Measurements from ENCODE around the gene YIF1B. TPM values are rescaled to one million over a fixed set of nuclear protein-coding genes. Genes with fewer than 3 reads are reported as not detected.
"Not testable (repeated sequence)": the region's sequence is repeated elsewhere in the genome, so short reads cannot be mapped to it uniquely, and the experiment has no call there.

The YIF1B gene, protein sequence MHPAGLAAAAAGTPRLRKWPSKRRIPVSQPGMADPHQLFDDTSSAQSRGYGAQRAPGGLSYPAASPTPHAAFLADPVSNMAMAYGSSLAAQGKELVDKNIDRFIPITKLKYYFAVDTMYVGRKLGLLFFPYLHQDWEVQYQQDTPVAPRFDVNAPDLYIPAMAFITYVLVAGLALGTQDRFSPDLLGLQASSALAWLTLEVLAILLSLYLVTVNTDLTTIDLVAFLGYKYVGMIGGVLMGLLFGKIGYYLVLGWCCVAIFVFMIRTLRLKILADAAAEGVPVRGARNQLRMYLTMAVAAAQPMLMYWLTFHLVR
- polyA plus RNA-seq (2013, experiment 1 of 2): 67.9 TPM
- polyA plus RNA-seq (2013, experiment 2 of 2): 67.6 TPM

DNA sequence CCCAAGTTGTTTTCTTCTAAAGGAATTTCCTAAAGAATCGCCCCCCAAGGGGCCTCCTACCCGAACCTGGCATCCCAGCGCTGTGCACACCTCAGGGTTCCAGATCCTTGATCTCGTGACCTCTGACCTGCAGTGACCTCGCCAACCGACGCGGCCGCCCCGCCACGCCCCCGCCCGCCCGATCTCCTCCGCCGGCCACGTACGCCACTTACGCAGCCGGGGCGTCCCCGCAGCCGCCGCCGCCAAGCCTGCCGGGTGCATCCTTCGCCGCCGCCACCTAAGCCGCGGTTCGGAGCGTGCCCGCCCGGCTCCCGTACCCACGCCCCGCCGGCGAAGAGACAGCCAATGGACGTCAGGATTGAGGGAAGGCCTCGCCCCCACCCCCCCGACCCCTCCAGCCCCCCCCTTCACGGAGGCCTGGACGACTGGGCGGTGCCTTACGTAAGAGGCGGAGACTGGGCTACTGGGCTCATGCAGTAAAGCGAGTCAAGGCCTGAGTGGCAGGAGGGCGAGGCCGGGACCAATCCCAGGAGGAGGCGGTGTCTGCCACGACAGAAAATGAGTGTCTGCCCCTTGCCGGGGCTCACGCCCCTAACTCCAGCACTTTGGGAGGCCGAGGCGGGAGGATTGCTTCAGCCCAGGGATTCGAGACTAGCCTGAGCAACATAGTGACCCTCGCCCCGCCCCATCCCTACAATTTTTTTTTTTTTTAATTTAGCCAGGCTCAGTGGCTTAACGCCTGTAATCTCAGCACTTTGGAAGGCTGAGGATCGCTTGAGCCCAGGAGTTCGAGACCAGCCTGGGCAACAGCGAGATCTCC lies at the start of gene YIF1B:
YIF1B (minus strand) TSS at position 291 of the 820 bp plus-strand sequence; CDS start at position 261, 30 bp downstream.
- H3K9me3 ChIP-seq (replicated peaks in 1 of 2; ENCODE audit: control insufficient read depth in 2 of 2, insufficient read depth in 1 of 2, low read depth in 1 of 2, low read length in 2 of 2): peaks cover 0 to 3% of the 10 kb centered on the region in 2 donors
- H3K4ac ChIP-seq (ENCODE audit: low read length): peak within 1 kb of the TSS; percentile 8
- H3K18ac ChIP-seq (ENCODE audit: low read length): peak within 1 kb of the TSS; percentile 77
- H3K14ac ChIP-seq (ENCODE audit: low read length): no peak within 1 kb of the TSS
- H4K8ac ChIP-seq (ENCODE audit: low read depth, low read length): no peak within 1 kb of the TSS
- peaks cover 2 to 10% of the 10 kb centered on the region in 2 donors for H3K4me1 ChIP-seq (ENCODE audit: control insufficient read depth in 2 of 2, insufficient read depth in 1 of 2, low read depth in 1 of 2, low read length in 2 of 2)
- no peak within 1 kb of the TSS for H2BK120ac ChIP-seq (ENCODE audit: low read depth, low read length)
- no peaks in the 10 kb centered on the region for H3K36me3 ChIP-seq (replicated peaks in 1 of 2; ENCODE audit: control insufficient read depth in 2 of 2, insufficient read depth in 2 of 2, low read length in 2 of 2)
- WGBS, 2 donors (ENCODE audit: extremely low coverage in 2 of 2, insufficient read length in 2 of 2, insufficient replicate concordance in 1 of 2): no CpG with 5 or more reads among the region's 64 CpGs
- H4K91ac ChIP-seq (ENCODE audit: low read depth, low read length, poor library complexity): no peak within 1 kb of the TSS
- H3K79me1 ChIP-seq (ENCODE audit: low read depth, low read length): no peaks in the 10 kb centered on the region
- DNase-seq (ENCODE audit: low spot score): peak; percentile 95
- H3K27me3 ChIP-seq (ENCODE audit: control insufficient read depth in 3 of 3, insufficient read depth in 3 of 3, low read depth in 1 of 3, low read length in 3 of 3): peaks cover 12 to 42% (median 32%) of the 10 kb centered on the region in 3 experiments
- peak within 1 kb of the TSS; percentile 10 for H3K23ac ChIP-seq (ENCODE audit: low read depth, low read length, poor library complexity)
- peak within 1 kb of the TSS; percentile 25 for H2BK15ac ChIP-seq (ENCODE audit: low read length)
- H2AK5ac ChIP-seq (ENCODE audit: low read depth, low read length): no peak within 1 kb of the TSS
- no peak within 1 kb of the TSS for H2BK12ac ChIP-seq (ENCODE audit: low read length)
- peak within 1 kb of the TSS; percentile 16 for H2BK5ac ChIP-seq (ENCODE audit: low read length)
- peak within 1 kb of the TSS; percentile 75 for H3K9ac ChIP-seq (ENCODE audit: low read depth, low read length, poor library complexity)
- peak within 1 kb of the TSS; percentile 85 to 92 for H3K4me3 ChIP-seq (ENCODE audit: low read length in 2 of 2)
- peak within 1 kb of the TSS; percentile 71 for H3K4me2 ChIP-seq (ENCODE audit: insufficient read depth, low read length, poor library complexity, severe bottlenecking)
- peak within 1 kb of the TSS; percentile 79 for H3K27ac ChIP-seq (replicated peaks; ENCODE audit: low read length)
- H2AFZ ChIP-seq (ENCODE audit: low read length): peak within 1 kb of the TSS; percentile 94

DNA sequence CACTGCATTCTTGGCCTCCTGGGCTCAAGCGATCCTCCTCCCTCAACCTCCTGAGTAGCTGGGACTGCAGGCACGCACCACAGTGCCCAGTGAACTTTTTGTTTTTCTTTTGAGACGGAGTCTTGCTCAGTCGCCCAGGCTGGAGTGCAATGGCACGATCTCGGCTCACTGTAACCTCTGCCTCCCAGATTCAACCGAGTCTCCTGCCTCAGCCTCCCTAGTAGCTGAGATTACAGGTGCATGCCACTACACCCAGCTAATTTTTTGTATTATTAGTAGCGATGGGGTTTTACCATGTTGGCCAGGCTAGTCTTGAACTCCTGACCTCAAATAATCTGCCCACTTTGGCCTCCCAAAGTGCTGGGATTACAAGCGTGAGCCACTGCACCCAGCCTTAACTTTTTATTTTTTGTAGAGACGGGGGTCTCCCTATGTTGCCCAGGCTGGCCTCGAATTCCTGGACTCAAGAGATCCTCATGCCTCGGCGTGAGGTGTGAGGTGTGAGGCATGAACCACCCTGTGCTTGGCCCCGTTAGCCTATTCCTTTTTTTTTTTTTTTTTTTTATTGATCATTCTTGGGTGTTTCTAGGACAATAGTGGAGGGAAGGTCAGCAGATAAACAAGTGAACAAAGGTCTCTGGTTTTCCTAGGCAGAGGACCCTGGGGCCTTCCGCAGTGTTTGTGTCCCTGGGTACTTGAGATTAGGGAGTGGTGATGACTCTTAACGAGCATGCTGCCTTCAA lies 47.4 kb upstream of the YIF1B start:
- H3K18ac ChIP-seq (ENCODE audit: low read length); H2BK12ac ChIP-seq (ENCODE audit: low read length); H3K23ac ChIP-seq (ENCODE audit: low read depth, low read length, poor library complexity); H4K8ac ChIP-seq (ENCODE audit: low read depth, low read length); H3K79me1 ChIP-seq (ENCODE audit: low read depth, low read length); H2BK15ac ChIP-seq (ENCODE audit: low read length); H3K14ac ChIP-seq (ENCODE audit: low read length); H3K4ac ChIP-seq (ENCODE audit: low read length); H2BK120ac ChIP-seq (ENCODE audit: low read depth, low read length); H3K9ac ChIP-seq (ENCODE audit: low read depth, low read length, poor library complexity); DNase-seq (ENCODE audit: low spot score); H3K4me2 ChIP-seq (ENCODE audit: insufficient read depth, low read length, poor library complexity, severe bottlenecking); H2AK5ac ChIP-seq (ENCODE audit: low read depth, low read length); H3K4me1 ChIP-seq (ENCODE audit: control insufficient read depth in 2 of 2, insufficient read depth in 1 of 2, low read depth in 1 of 2, low read length in 2 of 2); H3K36me3 ChIP-seq (replicated peaks in 1 of 2; ENCODE audit: control insufficient read depth in 2 of 2, insufficient read depth in 2 of 2, low read length in 2 of 2); H4K91ac ChIP-seq (ENCODE audit: low read depth, low read length, poor library complexity); H3K9me3 ChIP-seq (replicated peaks in 1 of 2; ENCODE audit: control insufficient read depth in 2 of 2, insufficient read depth in 1 of 2, low read depth in 1 of 2, low read length in 2 of 2); H3K27ac ChIP-seq (replicated peaks; ENCODE audit: low read length): not testable (repeated sequence)
- WGBS, 2 donors (ENCODE audit: extremely low coverage in 2 of 2, insufficient read length in 2 of 2, insufficient replicate concordance in 1 of 2): no CpG with 5 or more reads among the region's 16 CpGs
- Histone ChIP-seq H3K4me3 (ENCODE audit: low read length in 2 of 2) (peak overlapping the region; percentile 51 to 68), H3K27me3 (ENCODE audit: control insufficient read depth in 3 of 3, insufficient read depth in 3 of 3, low read depth in 1 of 3, low read length in 3 of 3) (peaks cover 0 to 34% (median 22%) of the 10 kb centered on the region in 3 experiments), H2BK5ac (ENCODE audit: low read length) (peak overlapping the region; percentile 19), H2AFZ (ENCODE audit: low read length) (peak overlapping the region; percentile 98)

DNA sequence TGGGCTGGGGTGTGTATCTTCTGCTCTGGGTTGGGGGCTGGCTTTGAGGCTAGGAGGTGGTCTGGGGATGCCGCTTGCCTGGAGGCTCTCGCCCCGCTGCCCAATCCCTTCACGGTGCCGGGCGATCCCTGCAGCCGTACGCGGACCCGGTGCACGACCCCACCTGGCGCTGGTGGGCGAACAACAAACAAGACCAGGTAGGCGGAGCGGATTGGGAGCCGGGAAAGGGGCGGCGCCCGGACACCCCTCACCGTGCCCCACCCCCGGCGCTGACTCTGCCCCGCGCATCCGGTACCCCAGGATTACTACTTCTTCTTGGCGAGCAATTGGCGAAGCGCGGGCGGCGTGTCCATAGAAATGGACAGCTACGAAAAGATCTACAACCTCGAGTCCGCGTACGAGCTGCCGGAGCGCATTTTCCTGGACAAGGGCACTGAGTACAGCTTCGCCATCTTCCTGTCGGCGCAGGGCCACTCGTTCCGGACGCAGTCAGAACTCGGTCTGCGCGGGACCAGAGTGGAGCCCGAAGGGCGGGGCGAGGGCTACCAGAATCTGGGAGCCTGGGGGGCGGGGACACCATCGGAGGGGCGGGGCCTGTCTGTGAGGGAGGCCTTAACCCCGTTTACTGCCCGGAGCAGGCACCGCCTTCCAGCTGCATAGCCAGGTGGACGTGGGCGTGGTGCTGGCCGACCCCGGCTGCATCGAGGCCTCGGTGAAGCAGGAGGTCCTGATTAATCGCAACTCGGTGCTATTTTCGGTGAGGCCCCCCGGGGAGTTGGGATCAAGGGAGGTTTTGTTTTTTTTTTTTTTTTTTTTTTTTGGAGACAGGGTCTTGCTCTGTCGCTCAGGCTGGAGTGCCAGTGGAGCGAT lies 46.6 kb upstream of the YIF1B start:
- Histone ChIP-seq H3K9ac (ENCODE audit: low read depth, low read length, poor library complexity) (peak overlapping the region; percentile 81), H2BK120ac (ENCODE audit: low read depth, low read length) (no peak overlapping the region), H4K91ac (ENCODE audit: low read depth, low read length, poor library complexity) (no peak overlapping the region), H3K4ac (ENCODE audit: low read length) (no peak overlapping the region), H3K4me1 (ENCODE audit: control insufficient read depth in 2 of 2, insufficient read depth in 1 of 2, low read depth in 1 of 2, low read length in 2 of 2) (peaks cover 4% of the 10 kb centered on the region in 2 donors), H3K4me2 (ENCODE audit: insufficient read depth, low read length, poor library complexity, severe bottlenecking) (peak overlapping the region; percentile 97), H3K23ac (ENCODE audit: low read depth, low read length, poor library complexity) (peak overlapping the region; percentile 93), H4K8ac (ENCODE audit: low read depth, low read length) (no peak overlapping the region), H3K27ac (replicated peaks; ENCODE audit: low read length) (peak overlapping the region; percentile 78), H3K18ac (ENCODE audit: low read length) (peak overlapping the region; percentile 96), H3K27me3 (ENCODE audit: control insufficient read depth in 3 of 3, insufficient read depth in 3 of 3, low read depth in 1 of 3, low read length in 3 of 3) (peaks cover 0 to 39% (median 22%) of the 10 kb centered on the region in 3 experiments), H2BK15ac (ENCODE audit: low read length) (no peak overlapping the region), H3K14ac (ENCODE audit: low read length) (no peak overlapping the region), H2AK5ac (ENCODE audit: low read depth, low read length) (no peak overlapping the region), H3K4me3 (ENCODE audit: low read length in 2 of 2) (peak overlapping the region; percentile 51 to 88), H3K9me3 (replicated peaks in 1 of 2; ENCODE audit: control insufficient read depth in 2 of 2, insufficient read depth in 1 of 2, low read depth in 1 of 2, low read length in 2 of 2) (peaks cover 3 to 4% of the 10 kb centered on the region in 2 donors), H2BK12ac (ENCODE audit: low read length) (no peak overlapping the region), H3K79me1 (ENCODE audit: low read depth, low read length) (no peaks in the 10 kb centered on the region), H2AFZ (ENCODE audit: low read length) (peak overlapping the region; percentile 98), H3K36me3 (replicated peaks in 1 of 2; ENCODE audit: control insufficient read depth in 2 of 2, insufficient read depth in 2 of 2, low read length in 2 of 2) (no peaks in the 10 kb centered on the region), H2BK5ac (ENCODE audit: low read length) (peak overlapping the region; percentile 19)
- no CpG with 5 or more reads among the region's 68 CpGs for WGBS, 2 donors (ENCODE audit: extremely low coverage in 2 of 2, insufficient read length in 2 of 2, insufficient replicate concordance in 1 of 2)
- peak; percentile 77 for DNase-seq (ENCODE audit: low spot score)
